ENCODE results near the gene RAPGEF2.
"Not testable (repeated sequence)": the region's sequence is repeated elsewhere in the genome, so short reads cannot be mapped to it uniquely, and the experiment has no call there.

The RAPGEF2 gene

GRCh38 chr4:159161436-159161835, 58.6 kb downstream of the RAPGEF2 start:
- DNase-seq (ENCODE audit: low spot score): not testable (repeated sequence)

GRCh38 chr4:159162576-159162975, 59.7 kb downstream of the RAPGEF2 start:
- DNase-seq (ENCODE audit: low spot score): no peak

GRCh38 chr4:159163521-159163920, 60.6 kb downstream of the RAPGEF2 start:
- DNase-seq (ENCODE audit: low spot score): no peak

DNA sequence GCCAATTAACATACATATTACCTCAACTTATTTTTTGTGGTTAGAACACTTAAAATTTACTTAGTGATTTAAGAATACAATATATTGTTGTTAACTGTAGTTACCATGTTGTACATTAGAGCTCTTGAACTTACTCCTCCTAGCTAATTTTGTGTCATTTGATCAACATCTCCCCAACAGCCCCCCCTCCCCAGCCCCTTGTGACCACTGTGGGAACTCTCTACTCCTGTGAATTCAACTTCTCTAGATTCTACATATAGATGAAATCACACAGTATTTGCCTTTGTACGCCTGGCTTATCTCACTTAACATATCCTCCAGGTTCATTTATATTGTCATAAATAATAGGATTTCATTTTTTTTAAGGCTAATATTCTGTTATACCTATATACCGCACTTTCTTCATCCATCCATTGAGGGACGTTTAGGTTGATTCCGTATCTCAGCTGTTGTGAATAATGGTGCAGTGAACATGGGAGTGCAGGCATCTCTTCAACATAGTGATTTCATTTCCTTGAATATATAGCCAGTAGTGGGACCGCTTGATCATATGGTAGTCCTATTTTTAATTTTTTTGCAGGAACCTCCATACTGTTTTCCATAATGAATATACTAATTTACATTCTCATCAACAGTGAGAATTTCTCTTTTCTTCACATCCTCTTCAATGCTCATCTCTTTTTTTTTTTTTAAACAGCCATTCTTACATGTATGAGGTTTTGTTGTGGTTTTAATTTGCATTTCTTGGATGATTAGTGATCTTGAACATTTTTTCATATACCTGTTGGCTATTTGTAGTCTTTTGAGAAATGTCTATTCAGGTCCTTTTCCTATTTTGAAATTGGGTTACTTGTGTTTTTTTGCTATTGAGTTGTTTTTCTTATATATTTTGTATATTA, 66.8 kb downstream of the RAPGEF2 start:
- DNase-seq (ENCODE audit: low spot score): no peak

- DNase-seq (ENCODE audit: low spot score): no peak
These were observed 68.4 kb downstream of the RAPGEF2 start for GRCh38 chr4:159171287-159171686.

- no peak for DNase-seq (ENCODE audit: low spot score)
These were observed 71.0 kb downstream of the RAPGEF2 start for GRCh38 chr4:159173886-159174285.

- no peak for DNase-seq (ENCODE audit: low spot score)
These were observed 71.8 kb downstream of the RAPGEF2 start for GRCh38 chr4:159174645-159175084.

DNA sequence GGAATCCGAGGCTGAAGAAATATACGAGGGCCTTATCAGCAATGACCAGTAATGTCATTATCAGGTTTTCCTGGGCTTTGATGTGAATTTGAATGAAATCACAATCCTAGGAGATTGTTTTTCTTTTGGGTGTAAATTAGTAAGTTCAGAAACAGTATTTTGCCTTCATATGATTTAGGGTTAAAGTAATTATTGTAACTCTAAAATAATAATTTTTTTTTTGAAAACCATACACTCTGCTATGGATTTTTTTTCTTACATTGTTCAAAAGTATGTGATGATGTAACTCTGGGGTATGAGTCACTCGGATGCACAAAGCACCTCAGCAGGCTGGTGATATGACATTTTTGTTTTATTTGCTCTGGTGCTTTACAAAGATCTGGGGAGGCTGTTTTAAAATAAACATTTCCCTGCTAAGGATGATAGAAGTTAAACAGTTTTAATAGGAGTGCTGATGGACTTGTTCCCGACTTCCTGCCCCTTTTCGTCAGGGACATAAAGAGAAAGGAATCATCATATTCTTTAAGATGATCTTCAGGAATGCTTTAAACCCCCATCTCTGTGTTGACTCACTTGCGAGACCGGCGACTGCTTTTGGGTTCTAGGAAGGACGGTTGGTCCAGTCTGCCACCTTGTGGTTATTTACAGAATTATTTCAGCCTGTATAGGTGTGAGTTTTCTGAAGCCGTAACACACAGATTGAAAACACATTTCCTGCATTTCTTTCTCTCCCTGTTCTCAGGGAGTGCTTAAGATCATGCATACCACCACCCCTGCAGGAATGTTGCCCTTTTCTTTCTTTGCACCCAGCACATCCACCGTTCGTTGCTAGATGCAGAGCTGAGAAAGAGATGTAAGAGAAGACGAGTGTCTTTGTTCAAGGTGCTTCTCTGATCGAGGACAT, 72.5 kb downstream of the RAPGEF2 start:
- peak; percentile 61 for DNase-seq (ENCODE audit: low spot score)

DNA sequence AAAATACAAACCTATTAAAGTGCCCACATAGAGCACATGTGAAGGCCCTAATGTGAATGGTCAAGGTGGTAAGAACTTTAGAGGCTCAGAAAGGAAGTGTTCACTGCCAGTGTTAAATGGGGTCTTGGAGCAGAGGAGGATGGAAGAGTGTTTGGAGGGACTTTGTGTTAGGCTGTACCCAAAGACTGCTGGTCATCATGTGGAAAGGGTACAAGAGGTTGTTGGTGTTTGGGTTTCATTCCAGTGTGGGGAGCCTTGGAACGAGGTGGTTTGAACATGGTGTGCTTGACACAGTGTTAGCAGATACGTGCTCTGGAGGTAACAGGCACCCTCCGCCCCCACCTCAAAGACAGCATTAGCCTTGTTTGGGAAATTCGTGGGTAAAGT, 73.1 kb downstream of the RAPGEF2 start:
- no peak for DNase-seq (ENCODE audit: low spot score)

DNA sequence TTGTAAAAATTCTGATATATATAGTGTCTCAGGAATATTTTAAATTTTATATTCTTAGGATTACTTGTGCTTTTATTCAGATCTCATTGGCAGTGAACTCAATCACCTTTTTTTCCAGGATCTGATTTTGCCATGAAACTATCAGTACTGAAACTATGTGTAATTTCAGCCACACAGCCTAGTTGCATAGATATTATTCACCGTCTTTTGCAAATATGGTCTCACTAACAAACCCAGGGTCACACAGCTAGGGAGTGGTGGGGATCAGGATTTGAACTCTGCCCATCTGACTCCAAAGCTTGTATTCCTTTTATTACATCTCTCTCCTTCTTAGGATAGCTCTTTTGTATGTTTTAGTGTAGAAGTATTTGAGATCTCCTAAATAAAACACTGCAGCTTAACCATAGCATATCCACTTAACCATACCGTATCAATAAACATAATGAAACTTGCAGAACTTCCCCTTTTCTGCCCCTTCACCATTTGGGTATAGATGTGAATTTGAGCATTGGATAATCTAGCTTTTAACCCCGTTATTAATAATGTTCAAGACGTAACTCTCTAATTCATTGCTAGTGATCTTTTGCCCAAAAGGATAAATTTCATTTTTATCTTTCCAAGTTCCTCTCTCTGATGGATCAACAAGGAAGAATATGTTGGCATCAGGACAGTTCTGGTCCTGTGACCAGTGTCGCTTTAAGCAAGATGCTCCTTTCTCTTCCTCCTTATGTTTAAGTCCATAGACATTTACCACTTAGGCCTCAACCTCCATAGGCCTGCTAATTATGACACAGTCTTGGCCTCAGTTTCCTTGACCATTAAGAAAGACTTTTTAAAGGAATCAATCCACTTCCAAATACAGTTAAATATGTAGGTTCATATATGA, 74.6 kb downstream of the RAPGEF2 start:
- no peak for DNase-seq (ENCODE audit: low spot score)

- no peak for DNase-seq (ENCODE audit: low spot score)
These were observed 75.3 kb downstream of the RAPGEF2 start for GRCh38 chr4:159178151-159178546.

DNA sequence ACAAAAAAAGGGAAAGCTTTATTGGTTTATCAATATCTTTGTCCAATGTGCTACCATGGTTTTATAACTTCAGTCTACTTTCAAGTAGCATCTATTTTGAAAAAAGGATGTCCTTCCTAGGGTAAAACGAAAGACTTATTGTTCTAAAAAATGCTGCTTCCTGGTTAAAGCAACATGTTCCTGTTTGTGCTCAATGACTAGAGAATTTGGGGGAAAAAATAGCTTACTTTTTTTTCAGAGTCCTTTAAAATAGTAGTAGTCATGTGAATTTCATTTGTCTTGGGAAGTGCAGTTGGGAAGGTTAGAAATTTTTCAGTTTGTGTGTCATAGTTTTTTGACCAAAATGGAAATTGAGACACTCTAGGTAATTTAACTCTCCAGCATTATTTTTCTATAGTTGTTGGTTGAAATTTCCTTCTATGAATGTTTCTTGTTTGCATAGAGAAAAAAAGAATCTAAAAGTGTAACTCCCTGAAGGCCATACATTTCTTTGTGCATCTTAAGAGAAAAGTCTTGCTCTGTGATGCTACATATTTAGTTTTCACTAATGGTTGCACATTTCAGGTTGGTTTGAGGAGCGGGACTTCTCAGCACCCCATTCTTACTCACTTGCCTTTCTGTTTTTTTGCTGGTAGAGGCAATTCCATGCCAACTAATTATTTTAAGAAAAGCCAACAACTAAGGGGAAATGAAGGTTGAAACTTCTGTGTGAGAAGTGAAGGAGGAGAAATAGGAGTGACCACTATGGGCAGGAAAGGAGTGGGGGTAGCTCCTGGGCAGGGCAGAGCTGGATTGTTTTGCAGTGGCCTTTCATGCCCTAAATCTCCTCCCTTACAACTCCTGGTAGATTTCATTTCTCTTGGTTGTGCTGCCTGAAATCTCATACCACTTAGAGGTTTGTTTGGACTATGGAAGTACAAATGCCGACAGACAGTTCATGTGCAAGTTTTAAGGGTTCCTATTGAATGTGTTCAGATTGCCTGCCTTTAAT, 76.4 kb downstream of the RAPGEF2 start:
- no peak for DNase-seq (ENCODE audit: low spot score)

DNA sequence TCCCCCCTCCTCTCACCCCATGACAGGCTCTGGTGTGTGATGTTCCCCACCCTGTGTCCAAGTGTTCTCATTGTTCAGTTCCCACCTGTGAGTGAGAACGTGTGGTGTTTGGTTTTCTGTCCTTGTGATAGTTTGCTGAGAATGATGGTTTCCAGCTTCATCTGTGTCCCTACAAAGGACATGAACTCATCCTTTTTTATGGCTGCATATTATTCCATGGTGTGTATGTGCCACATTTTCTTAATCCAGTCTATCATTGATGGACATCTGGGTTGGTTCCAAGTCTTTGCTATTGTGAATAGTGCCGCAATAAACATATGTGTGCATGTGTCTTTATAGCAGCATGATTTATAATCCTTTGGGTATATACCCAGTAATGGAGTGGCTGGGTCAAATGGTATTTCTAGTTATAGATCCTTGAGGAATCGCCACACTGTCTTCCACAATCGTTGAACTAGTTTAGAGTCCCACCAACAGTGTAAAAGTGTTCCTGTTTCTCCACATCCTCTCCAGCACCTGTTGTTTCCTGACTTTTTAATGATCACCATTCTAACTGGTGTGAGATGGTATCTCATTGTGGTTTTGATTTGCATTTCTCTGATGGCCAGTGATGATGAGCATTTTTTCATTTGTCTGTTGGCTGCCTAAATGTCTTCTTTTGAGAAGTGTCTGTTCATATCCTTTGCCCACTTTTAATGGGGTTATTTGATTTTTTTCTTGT, 81.2 kb downstream of the RAPGEF2 start:
- not testable (repeated sequence) for DNase-seq (ENCODE audit: low spot score)

GRCh38 chr4:159185591-159186023, 82.7 kb downstream of the RAPGEF2 start:
- no peak for DNase-seq (ENCODE audit: low spot score)

DNA sequence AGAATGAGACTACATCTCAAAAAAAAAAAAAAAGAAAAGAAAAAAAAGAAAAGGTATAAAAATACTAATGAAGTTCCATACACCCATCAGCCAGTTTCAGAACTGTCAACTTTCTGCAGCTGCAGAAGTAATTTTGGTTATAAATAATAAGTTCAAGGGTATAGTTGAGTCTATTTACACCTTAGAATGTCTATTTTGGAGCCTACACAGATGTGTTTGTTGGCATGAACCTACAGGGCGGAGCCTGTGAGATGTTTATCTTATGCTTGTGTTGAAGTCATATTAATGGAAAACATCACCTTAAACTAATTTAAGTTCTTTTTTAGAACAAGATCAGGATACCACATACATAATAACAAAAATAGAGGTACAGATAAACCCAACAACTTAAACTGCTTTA, 85.8 kb downstream of the RAPGEF2 start:
- DNase-seq (ENCODE audit: low spot score): no peak

DNA sequence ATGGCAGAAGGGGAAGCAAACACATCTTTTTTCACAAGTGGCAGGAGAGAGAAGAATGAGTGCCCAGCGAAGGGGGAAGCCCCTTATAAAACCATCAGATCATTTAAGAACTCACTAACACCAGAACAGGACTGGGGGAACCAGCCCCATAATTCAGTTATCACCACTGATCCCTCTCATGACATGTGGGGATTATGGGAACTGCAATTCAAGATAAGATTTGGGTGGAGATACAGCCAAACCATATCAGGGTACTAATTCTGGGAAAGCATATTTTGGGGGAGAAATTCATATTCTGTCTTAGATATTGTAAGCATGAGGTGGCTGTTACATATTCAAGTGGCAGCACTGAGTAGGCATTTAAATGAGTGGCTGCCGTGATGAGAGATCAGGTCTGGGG, 87.8 kb downstream of the RAPGEF2 start:
- DNase-seq (ENCODE audit: low spot score): no peak

GRCh38 chr4:159191989-159192388, 89.1 kb downstream of the RAPGEF2 start:
- peak; percentile 33 for DNase-seq (ENCODE audit: low spot score)

DNA sequence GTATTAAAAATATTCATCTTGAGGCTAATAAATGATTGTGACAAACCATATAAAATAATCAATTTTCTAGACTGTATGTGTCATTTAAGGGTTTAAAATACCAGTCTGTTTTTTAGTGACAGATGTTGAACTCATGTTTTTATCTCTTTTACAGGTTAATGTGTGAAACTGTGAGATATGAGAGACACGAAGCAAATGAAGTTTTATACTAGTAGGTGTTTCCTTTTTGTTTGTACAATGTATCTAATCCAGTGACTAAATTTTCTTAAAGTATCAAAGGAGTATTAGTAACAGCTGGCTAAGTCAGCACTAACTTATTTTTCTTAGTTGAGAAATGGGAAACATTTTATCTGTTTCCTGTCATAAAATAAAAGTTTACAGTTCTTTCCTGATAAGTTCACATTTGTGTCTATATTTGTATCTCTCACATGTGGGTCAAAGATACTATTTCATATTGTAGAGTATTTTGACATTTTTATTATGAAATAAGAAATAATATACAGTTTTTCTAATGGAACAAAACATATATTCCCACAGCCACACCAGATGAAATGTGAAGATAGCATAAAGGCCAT, 90.3 kb downstream of the RAPGEF2 start:
- no peak for DNase-seq (ENCODE audit: low spot score)

- no peak for DNase-seq (ENCODE audit: low spot score)
These were observed 92.5 kb downstream of the RAPGEF2 start for GRCh38 chr4:159195361-159195769.
